ENCODE results near the gene PPP1R13L. TPM values are rescaled to one million over a fixed set of nuclear protein-coding genes. Genes with fewer than 3 reads are reported as not detected.

Gene PPP1R13L
- total RNA-seq, 1 donor from 2014 or later = 56.7 TPM

GRCh38 chr19:45400192-45400591 is 4.7 kb downstream of the PPP1R13L start:
- no peak overlapping the region for H3K27ac Mint-ChIP-seq (ENCODE audit: unreplicated experiment)
- no peak for FAIRE-seq
- Histone ChIP-seq H2AFZ (ENCODE audit: low read depth, low read length) (no peak overlapping the region), H3K9me3 (ENCODE audit: insufficient read depth, low read depth, low read length) (no peaks in the 10 kb centered on the region), H3K4me2 (ENCODE audit: low read length) (no peak overlapping the region), H3K4me3 (ENCODE audit: insufficient read depth, low read depth, low read length) (no peak overlapping the region), H4K20me1 (ENCODE audit: insufficient read depth, low read length) (peaks cover 20% of the 10 kb centered on the region), H3K4me1 (ENCODE audit: insufficient read depth, low read length) (peaks cover 26% of the 10 kb centered on the region), H3K79me2 (ENCODE audit: insufficient read depth, low read length) (peaks cover 38% of the 10 kb centered on the region), H3K27me3 (ENCODE audit: insufficient read depth, low read length) (no peaks in the 10 kb centered on the region), H3K36me3 (ENCODE audit: insufficient read depth, low read length) (no peaks in the 10 kb centered on the region), H3K27ac (ENCODE audit: low read depth, low read length) (no peak overlapping the region), H3K9ac (ENCODE audit: low read length) (no peak overlapping the region)
- no peaks in the 10 kb centered on the region for H3K9me3 Mint-ChIP-seq (ENCODE audit: unreplicated experiment)
- H3K4me1 Mint-ChIP-seq (ENCODE audit: low read depth, unreplicated experiment) = peaks cover 14% of the 10 kb centered on the region
- peak overlapping the region; percentile 45 for H3K4me3 Mint-ChIP-seq (ENCODE audit: unreplicated experiment)
- TF ChIP-seq CTCF (IDR thresholded peaks at IDR 0.05; ENCODE audit: insufficient read depth, low read depth, low read length) = no peak
- TF ChIP-seq EZH2 (IDR thresholded peaks at IDR 0.05; ENCODE audit: insufficient read depth, low read length) = no peak
- H3K27me3 Mint-ChIP-seq (ENCODE audit: low read depth, unreplicated experiment) = peaks cover 3% of the 10 kb centered on the region
- DNase-seq (ENCODE audit: low read depth) = no peak
- H3K36me3 Mint-ChIP-seq (ENCODE audit: low read depth, unreplicated experiment) = peaks cover 8% of the 10 kb centered on the region

- H3K4me1 ChIP-seq (ENCODE audit: insufficient read depth, low read length) = peaks cover 3% of the 10 kb centered on the region
- H3K9me3 ChIP-seq (ENCODE audit: insufficient read depth, low read depth, low read length) = no peaks in the 10 kb centered on the region
- no peak overlapping the region for H2AFZ ChIP-seq (ENCODE audit: low read depth, low read length)
- TF ChIP-seq EZH2 (IDR thresholded peaks at IDR 0.05; ENCODE audit: insufficient read depth, low read length) (no peak), CTCF (IDR thresholded peaks at IDR 0.05; ENCODE audit: insufficient read depth, low read depth, low read length) (no peak)
- Mint-ChIP-seq H3K36me3 (ENCODE audit: low read depth, unreplicated experiment) (peaks cover 20% of the 10 kb centered on the region), H3K4me1 (ENCODE audit: low read depth, unreplicated experiment) (peaks cover 5% of the 10 kb centered on the region), H3K27me3 (ENCODE audit: low read depth, unreplicated experiment) (peaks cover 3% of the 10 kb centered on the region), H3K4me3 (ENCODE audit: unreplicated experiment) (no peak overlapping the region), H3K9me3 (ENCODE audit: unreplicated experiment) (no peaks in the 10 kb centered on the region), H3K27ac (ENCODE audit: unreplicated experiment) (no peak overlapping the region)
- no peak overlapping the region for H3K9ac ChIP-seq (ENCODE audit: low read length)
- H4K20me1 ChIP-seq (ENCODE audit: insufficient read depth, low read length) = peaks cover 22% of the 10 kb centered on the region
- no peak overlapping the region for H3K4me3 ChIP-seq (ENCODE audit: insufficient read depth, low read depth, low read length)
- no peak overlapping the region for H3K4me2 ChIP-seq (ENCODE audit: low read length)
- H3K36me3 ChIP-seq (ENCODE audit: insufficient read depth, low read length) = peaks cover 5% of the 10 kb centered on the region
- H3K27me3 ChIP-seq (ENCODE audit: insufficient read depth, low read length) = no peaks in the 10 kb centered on the region
- H3K27ac ChIP-seq (ENCODE audit: low read depth, low read length) = no peak overlapping the region
- DNase-seq (ENCODE audit: low read depth) (no peak), FAIRE-seq (no peak)
- peaks cover 8% of the 10 kb centered on the region for H3K79me2 ChIP-seq (ENCODE audit: insufficient read depth, low read length)
Measured at GRCh38 chr19:45395821-45396617, 8.8 kb downstream of the PPP1R13L start.

Measured in astrocyte (in vitro differentiated cells and primary cell).